H9 (cell line): ENCODE measurements around the gene ATP13A2. TPM values are rescaled to one million over a fixed set of nuclear protein-coding genes. Genes with fewer than 3 reads are reported as not detected.

Source experiments
- DNase-seq: peaks from one replicate; pipeline ENCODE4 v3.0.0-alpha.2; 2017
- H2AFZ ChIP-seq: one replicate; pipeline ENCODE4 v1.6.1; 2013; ENCODE audit warnings: mild to moderate bottlenecking, low read length, control low read depth, moderate library complexity
- H2AK5ac ChIP-seq: 2 replicates; pipeline ENCODE4 v1.6.1; 2013; ENCODE audit warnings: low read length, control low read depth, mixed read lengths; ENCODE audit not compliant: insufficient read length
- H2BK120ac ChIP-seq: one replicate; pipeline ENCODE4 v1.6.1; 2013; ENCODE audit warnings: low read depth, mild to moderate bottlenecking, low read length, control low read depth, inconsistent platforms; ENCODE audit not compliant: poor library complexity, severe bottlenecking
- H2BK12ac ChIP-seq: 2 replicates; pipeline ENCODE4 v1.6.1; 2013; ENCODE audit warnings: low read length, control low read depth, mixed read lengths, low read depth; ENCODE audit not compliant: insufficient read length
- H2BK15ac ChIP-seq: 2 replicates; pipeline ENCODE4 v1.6.1; 2013; ENCODE audit warnings: low read depth, low read length, control low read depth
- H2BK20ac ChIP-seq: one replicate; pipeline ENCODE4 v1.6.1; 2013; ENCODE audit warnings: low read depth, mild to moderate bottlenecking, low read length, control low read depth, inconsistent platforms; ENCODE audit not compliant: poor library complexity, severe bottlenecking
- H2BK5ac ChIP-seq: 2 replicates; pipeline ENCODE4 v1.6.1; 2013; ENCODE audit warnings: low read length, control low read depth, mixed read lengths; ENCODE audit not compliant: insufficient read length
- H3K14ac ChIP-seq: 2 replicates; pipeline ENCODE4 v1.6.1; 2013; ENCODE audit warnings: low read length, control low read depth; ENCODE audit not compliant: insufficient read depth
- H3K18ac ChIP-seq: 2 replicates; pipeline ENCODE4 v1.6.1; 2013; ENCODE audit warnings: low read depth, mild to moderate bottlenecking, mixed read lengths, low read length, control low read depth; ENCODE audit not compliant: insufficient read length
- H3K23ac ChIP-seq: 2 replicates; pipeline ENCODE4 v1.6.1; 2013; ENCODE audit warnings: low read length, control low read depth, mixed read lengths, low read depth; ENCODE audit not compliant: insufficient read length
- H3K23me2 ChIP-seq: 2 replicates; pipeline ENCODE4 v1.6.1; 2013; ENCODE audit warnings: low read depth, mild to moderate bottlenecking, mixed read lengths, low read length, control low read depth; ENCODE audit not compliant: insufficient read length, poor library complexity, severe bottlenecking
- H3K27ac ChIP-seq: 2 replicates; pipeline ENCODE4 v1.5.1; 2013; ENCODE audit warnings: low read length, control low read depth, mixed read lengths, low read depth; ENCODE audit not compliant: insufficient read length
- H3K27me3 ChIP-seq: 2 replicates; pipeline ENCODE4 v1.6.1; 2013; ENCODE audit warnings: low read length, control low read depth, inconsistent platforms; ENCODE audit not compliant: insufficient read depth
- H3K4ac ChIP-seq: 2 replicates; pipeline ENCODE4 v1.6.1; 2013; ENCODE audit warnings: low read depth, mild to moderate bottlenecking, control low read depth, inconsistent platforms, low read length, moderate library complexity
- H3K4me1 ChIP-seq: 2 replicates; pipeline ENCODE4 v1.6.1; 2013; ENCODE audit warnings: low read length, control low read depth, inconsistent platforms; ENCODE audit not compliant: insufficient read depth
- H3K4me2 ChIP-seq: 2 replicates; pipeline ENCODE4 v1.6.1; 2013; ENCODE audit warnings: low read length, control low read depth, mixed read lengths; ENCODE audit not compliant: insufficient read length, insufficient read depth
- H3K56ac ChIP-seq: 2 replicates; pipeline ENCODE4 v1.6.1; 2013; ENCODE audit warnings: low read depth, mild to moderate bottlenecking, mixed read lengths, low read length, control low read depth; ENCODE audit not compliant: insufficient read length
- H3K79me1 ChIP-seq: 2 replicates; pipeline ENCODE4 v1.6.1; 2013; ENCODE audit warnings: low read depth, mild to moderate bottlenecking, moderate library complexity, low read length, control low read depth, inconsistent platforms; ENCODE audit not compliant: insufficient read depth, poor library complexity, severe bottlenecking
- H3K79me2 ChIP-seq: 2 replicates; pipeline ENCODE4 v1.6.1; 2013; ENCODE audit warnings: low read length, control low read depth, inconsistent platforms; ENCODE audit not compliant: insufficient read depth
- H3K9ac ChIP-seq: 2 replicates; pipeline ENCODE4 v1.6.1; 2013; ENCODE audit warnings: low read length, control low read depth, mixed read lengths; ENCODE audit not compliant: insufficient read length; ENCODE audit errors: extremely low read depth
- H3K9me3 ChIP-seq: one replicate; pipeline ENCODE4 v1.6.1; 2013; ENCODE audit warnings: low read depth, low read length, inconsistent platforms; ENCODE audit not compliant: control insufficient read depth
- H3T11ph ChIP-seq: one replicate; pipeline ENCODE4 v1.6.1; 2013; ENCODE audit warnings: mild to moderate bottlenecking, low read length, control low read depth, inconsistent platforms
- H4K20me1 ChIP-seq: one replicate; pipeline ENCODE4 v1.6.1; 2013; ENCODE audit not compliant: control insufficient read depth, insufficient read length, insufficient read depth
- H4K5ac ChIP-seq: 2 replicates; pipeline ENCODE4 v1.6.1; 2013; ENCODE audit warnings: low read depth, mild to moderate bottlenecking, mixed read lengths, low read length, control low read depth; ENCODE audit not compliant: insufficient read length
- H4K8ac ChIP-seq: replicated peaks from 2 replicates; pipeline ENCODE4 v1.6.1; 2013; ENCODE audit warnings: low read length, control low read depth, mixed read lengths, low read depth; ENCODE audit not compliant: insufficient read length
- H4K91ac ChIP-seq: 2 replicates; pipeline ENCODE4 v1.6.1; 2013; ENCODE audit warnings: low read depth, mild to moderate bottlenecking, moderate library complexity, mixed read lengths, low read length, control low read depth; ENCODE audit not compliant: insufficient read length
- H3K27ac Mint-ChIP-seq, 3 experiments: 2 replicates in 2 of 3; 3 replicates in 1 of 3; pipeline ENCODE4 v1.8.0; 2020 to 2021; ENCODE audit warnings: mixed read lengths in 3 of 3, mild to moderate bottlenecking in 1 of 3, moderate library complexity in 1 of 3
- H3K27me3 Mint-ChIP-seq: 2 replicates; pipeline ENCODE4 v1.8.0; 2021; ENCODE audit warnings: low read depth, mild to moderate bottlenecking, moderate library complexity, mixed read lengths
- H3K36me3 Mint-ChIP-seq, 3 experiments: 2 replicates in 2 of 3; 3 replicates in 1 of 3; pipeline ENCODE4 v1.8.0; 2020 to 2021; ENCODE audit warnings: low read depth in 3 of 3, mixed read lengths in 3 of 3; ENCODE audit not compliant: insufficient read depth in 1 of 3
- H3K4me1 Mint-ChIP-seq, 2 experiments: 2 replicates each; pipeline ENCODE4 v1.8.0; 2020; ENCODE audit warnings: mixed read lengths in 2 of 2
- H3K4me3 Mint-ChIP-seq, 2 experiments: 2 replicates in 1 of 2; 3 replicates in 1 of 2; pipeline ENCODE4 v1.8.0; 2020 to 2021; ENCODE audit warnings: mild to moderate bottlenecking in 2 of 2, mixed read lengths in 2 of 2, moderate library complexity in 1 of 2
- H3K9me3 Mint-ChIP-seq, 2 experiments: 2 replicates in 1 of 2; 3 replicates in 1 of 2; pipeline ENCODE4 v1.8.0; 2020; ENCODE audit warnings: mild to moderate bottlenecking in 2 of 2, mixed read lengths in 2 of 2, moderate library complexity in 1 of 2
- CTCF ChIP-seq: fragments of 200-600 bp; sonication (generic); conservative IDR thresholded peaks from 3 replicates; pipeline ENCODE4 v1.8.0; 2021; ENCODE audit warnings: antibody characterized with exemption, mild to moderate bottlenecking
- WGBS: extraction: QIAGEN DNeasy Blood & Tissue Kit; methylation state at CpG from one replicate; pipeline ENCODE4 v1.1.7; 2013; ENCODE audit warnings: missing lambda C conversion rate, low lambda C conversion rate, mixed read lengths; ENCODE audit not compliant: insufficient read length; ENCODE audit errors: extremely low coverage; 5-methylcytosine and 5-hydroxymethylcytosine counted together
- total RNA-seq: library from RNA; stranded (reverse); gene quantifications from 2 replicates; pipeline ENCODE4 v1.2.1, GENCODE V29; 2021

Gene ATP13A2
- total RNA-seq, 1 experiment from 2014 or later, result 53.6 TPM

- Histone ChIP-seq H3K4ac (no peak overlapping the region), H2BK12ac (no peak overlapping the region), H3K4me2 (no peak overlapping the region), H3K79me2 (no peaks in the 10 kb centered on the region), H4K8ac (no peak overlapping the region), H2AK5ac (no peak overlapping the region), H3K9me3 (no peaks in the 10 kb centered on the region), H2BK15ac (no peak overlapping the region), H3K18ac (no peak overlapping the region), H3K79me1 (no peaks in the 10 kb centered on the region), H3T11ph (no peak overlapping the region), H4K5ac (no peak overlapping the region), H3K27ac (no peak overlapping the region), H3K23ac (no peak overlapping the region), H3K23me2 (no peaks in the 10 kb centered on the region), H3K27me3 (no peaks in the 10 kb centered on the region), H3K14ac (no peak overlapping the region), H3K9ac (no peak overlapping the region), H2BK20ac (no peak overlapping the region), H2AFZ (no peak overlapping the region), H3K56ac (no peak overlapping the region), H2BK5ac (no peak overlapping the region), H4K20me1 (no peaks in the 10 kb centered on the region), H3K4me1 (no peaks in the 10 kb centered on the region), H4K91ac (no peak overlapping the region), H2BK120ac (no peak overlapping the region)
- no CpG with 5 or more reads among the region's 8 CpGs for WGBS
- no peak for TF ChIP-seq CTCF
- H3K27me3 Mint-ChIP-seq, result no peaks in the 10 kb centered on the region
- peaks cover 3 to 5% of the 10 kb centered on the region in 2 experiments for H3K4me1 Mint-ChIP-seq
- H3K4me3 Mint-ChIP-seq, result no peak overlapping the region
- no peak for DNase-seq
- no peak overlapping the region; a peak in 2 of 7 replicates for H3K27ac Mint-ChIP-seq
- H3K36me3 Mint-ChIP-seq, result peaks cover 4 to 23% (median 23%) of the 10 kb centered on the region in 3 experiments; a peak in 6 of 7 replicates
- no peaks in the 10 kb centered on the region for H3K9me3 Mint-ChIP-seq
Measured at GRCh38 chr1:16956775-16957174, 55.0 kb downstream of the ATP13A2 start.
